Hematopoietic multipotent progenitor cell (in vitro differentiated cells): Measurements from ENCODE around the gene PHACTR1. TPM values are rescaled to one million over a fixed set of nuclear protein-coding genes. Genes with fewer than 3 reads are reported as not detected.

Source experiments
- DNase-seq, 3 donors: peaks; one replicate each; pipeline ENCODE4 v3.0.0-alpha.2; 2011 to 2015; ENCODE audit warnings: low read depth in 2 of 3, low spot score in 2 of 3
- total RNA-seq: library from RNA; depleted of rRNA; stranded (reverse); fragments of >200 nt; gene quantifications from one replicate; pipeline ENCODE4 v1.2.3, GENCODE V29; 2012

PHACTR1 gene
- total RNA-seq, 1 donor = 34.2 TPM

- DNase-seq = no peak
Measured at GRCh38 chr6:13290335-13290734, 573.8 kb downstream of the PHACTR1 start.

GRCh38 chr6:13292774-13293173 lies 576.2 kb downstream of the PHACTR1 start:
- no peak for DNase-seq

- DNase-seq = peak in 1 of 3 donors; percentile 66
Measured at GRCh38 chr6:13294499-13295069, 578.0 kb downstream of the PHACTR1 start.

- DNase-seq = no peak
Measured at GRCh38 chr6:13295576-13295975, 579.0 kb downstream of the PHACTR1 start.

GRCh38 chr6:13296536-13296997 lies 580.0 kb downstream of the PHACTR1 start:
- no peak for DNase-seq

- DNase-seq = no peak
Measured at GRCh38 chr6:13297391-13297790, 580.8 kb downstream of the PHACTR1 start.

- DNase-seq = no peak
Measured at GRCh38 chr6:13298446-13298845, 581.9 kb downstream of the PHACTR1 start.

- DNase-seq = no peak
Measured at GRCh38 chr6:13299403-13299821, 582.8 kb downstream of the PHACTR1 start.

- no peak for DNase-seq
Measured at GRCh38 chr6:13299918-13300317, 583.4 kb downstream of the PHACTR1 start.

- no peak for DNase-seq
Measured at GRCh38 chr6:13300643-13301590, 584.4 kb downstream of the PHACTR1 start.

- no peak for DNase-seq
Measured at GRCh38 chr6:13302291-13302690, 585.7 kb downstream of the PHACTR1 start.

GRCh38 chr6:13302751-13303667 lies 586.4 kb downstream of the PHACTR1 start:
- peak in 2 of 3 donors; percentile 96 to 98 for DNase-seq

GRCh38 chr6:13303668-13304017 lies 587.1 kb downstream of the PHACTR1 start:
- peak in 2 of 3 donors; percentile 66 to 79 for DNase-seq

- no peak for DNase-seq
Measured at GRCh38 chr6:13304101-13304500, 587.5 kb downstream of the PHACTR1 start.

GRCh38 chr6:13304580-13305260 lies 588.2 kb downstream of the PHACTR1 start:
- no peak for DNase-seq

- DNase-seq = no peak
Measured at GRCh38 chr6:13305288-13305687, 588.7 kb downstream of the PHACTR1 start.

- no peak for DNase-seq
Measured at GRCh38 chr6:13305791-13306190, 589.2 kb downstream of the PHACTR1 start.

GRCh38 chr6:13307508-13307995 lies 591.0 kb downstream of the PHACTR1 start:
- peak in 2 of 3 donors; percentile 35 to 36 for DNase-seq

- DNase-seq = no peak
Measured at GRCh38 chr6:13308332-13308731, 591.8 kb downstream of the PHACTR1 start.

- DNase-seq = no peak
Measured at GRCh38 chr6:13311155-13311554, 594.6 kb downstream of the PHACTR1 start.
